B cell (primary cell): ENCODE results near the gene VSTM5. TPM values are rescaled to one million over a fixed set of nuclear protein-coding genes. Genes with fewer than 3 reads are reported as not detected.

Source experiments
- ATAC-seq: fragments of 200-7000 bp; cut with Tn5 transposase; one replicate; pipeline ENCODE4 v1.10.0; 2021; ENCODE audit warnings: low read depth, mild to moderate bottlenecking, moderate number of reproducible peaks, moderate library complexity
- CTCF ChIA-PET: fragments of 350-600 bp; sonication (Branson Sonifier 250); formaldehyde crosslinking; loops from one replicate; lab custom pipeline; 2021; ENCODE audit warnings: antibody characterized with exemption, inconsistent platforms; lab: Charles Lee
- POLR2A ChIA-PET: fragments of 350-600 bp; sonication (Branson Sonifier 250); formaldehyde crosslinking; loops from one replicate; lab custom pipeline; 2021; ENCODE audit warnings: antibody characterized with exemption; lab: Charles Lee
- DNase-seq: peaks from one replicate; pipeline ENCODE4 v3.0.0; 2013
- H2AFZ ChIP-seq: 2 replicates; pipeline ENCODE4 v1.6.1; 2012; ENCODE audit warnings: mild to moderate bottlenecking, low read depth, low read length; ENCODE audit not compliant: insufficient read depth, poor library complexity, severe bottlenecking
- H3K27ac ChIP-seq, 2 donors: 1 replicate in 1 of 2; 2 replicates in 1 of 2; pipeline ENCODE4 v1.5.1; 2012 to 2013; ENCODE audit warnings: low read length in 2 of 2, mild to moderate bottlenecking in 2 of 2, moderate library complexity in 1 of 2
- H3K27me3 ChIP-seq, 4 experiments: fragments of 200-600 bp in 1 of 4; sonication (generic) in 1 of 4; replicated peaks in 1 of 4; 1 replicate in 2 of 4; 2 replicates in 2 of 4; pipeline versions ENCODE4 v1.6.1 to v1.7.0; 2013 to 2016; ENCODE audit warnings: low read length in 3 of 4, mild to moderate bottlenecking in 2 of 4, mixed read lengths in 1 of 4, moderate library complexity in 1 of 4; ENCODE audit not compliant: insufficient read depth in 4 of 4, control insufficient read depth in 3 of 4; ENCODE audit errors: control extremely low read depth in 1 of 4
- H3K36me3 ChIP-seq, 2 experiments: replicated peaks in 1 of 2; 1 replicate in 1 of 2; 2 replicates in 1 of 2; pipeline versions ENCODE4 v1.6.1 to v1.7.1; 2013; ENCODE audit warnings: low read length in 1 of 2; ENCODE audit not compliant: insufficient read depth in 2 of 2, control insufficient read depth in 1 of 2; ENCODE audit errors: control extremely low read depth in 1 of 2, extremely low read depth in 1 of 2
- H3K4me1 ChIP-seq, 2 donors: fragments of 200-600 bp in 1 of 2; sonication (generic) in 1 of 2; 1 replicate in 1 of 2; 2 replicates in 1 of 2; pipeline versions ENCODE4 v1.5.1 to v1.6.1; 2013 to 2017; ENCODE audit warnings: low read length in 2 of 2; ENCODE audit not compliant: control insufficient read depth in 2 of 2, insufficient read depth in 2 of 2
- H3K4me2 ChIP-seq: replicated peaks from 2 replicates; pipeline ENCODE3; 2012; ENCODE audit warnings: mild to moderate bottlenecking, low read depth, low read length; ENCODE audit not compliant: poor library complexity, severe bottlenecking
- H3K4me3 ChIP-seq, 5 experiments: fragments of 200-600 bp in 1 of 5; sonication (generic) in 1 of 5; 1 replicate in 3 of 5; 2 replicates in 2 of 5; pipeline versions ENCODE4 v1.5.1 to v1.7.0; 2011 to 2016; ENCODE audit warnings: low read length in 4 of 5, mild to moderate bottlenecking in 4 of 5, low read depth in 2 of 5, control low read depth in 1 of 5, moderate library complexity in 1 of 5; ENCODE audit not compliant: insufficient read depth in 1 of 5; ENCODE audit errors: control extremely low read depth in 1 of 5, extremely low read depth in 1 of 5
- H3K79me2 ChIP-seq: fragments of 200-600 bp; sonication (generic); one replicate; pipeline ENCODE4 v1.6.0; 2016; ENCODE audit warnings: low read length; ENCODE audit not compliant: control insufficient read depth, insufficient read depth
- H3K9ac ChIP-seq: fragments of 200-600 bp; sonication (generic); 2 replicates; pipeline ENCODE4 v1.6.1; 2017; ENCODE audit warnings: mild to moderate bottlenecking, low read length, moderate library complexity
- H3K9me3 ChIP-seq, 3 donors: one replicate each; pipeline versions ENCODE4 v1.6.1 to v1.7.1; 2013; ENCODE audit warnings: low read length in 2 of 3; ENCODE audit not compliant: control insufficient read depth in 2 of 3, insufficient read depth in 1 of 3; ENCODE audit errors: control extremely low read depth in 1 of 3
- H4K20me1 ChIP-seq: 2 replicates; pipeline ENCODE4 v1.6.0; 2012; ENCODE audit warnings: mild to moderate bottlenecking, low read length; ENCODE audit not compliant: insufficient read depth, control insufficient read depth, poor library complexity, severe bottlenecking
- H3K27ac Mint-ChIP-seq: one replicate; pipeline ENCODE4 v1.8.0; 2021; ENCODE audit warnings: mixed read lengths
- H3K27me3 Mint-ChIP-seq: one replicate; pipeline ENCODE4 v1.8.0; 2021; ENCODE audit warnings: mixed read lengths
- H3K4me1 Mint-ChIP-seq: one replicate; pipeline ENCODE4 v1.8.0; 2021; ENCODE audit warnings: mixed read lengths
- H3K4me3 Mint-ChIP-seq: one replicate; pipeline ENCODE4 v1.8.0; 2021; ENCODE audit warnings: mixed read lengths
- H3K9me3 Mint-ChIP-seq: one replicate; pipeline ENCODE4 v1.8.0; 2022; ENCODE audit warnings: mixed read lengths; ENCODE audit not compliant: insufficient read depth
- CTCF ChIP-seq: fragments of 200-600 bp; IDR thresholded peaks from one replicate; pipeline ENCODE4 v1.8.0; 2022; ENCODE audit warnings: antibody characterized with exemption, mild to moderate bottlenecking
- EZH2 ChIP-seq: IDR thresholded peaks from 2 replicates; pipeline ENCODE4 v1.6.1; 2012; ENCODE audit warnings: borderline replicate concordance, low read depth, mild to moderate bottlenecking, moderate library complexity, low read length; ENCODE audit not compliant: insufficient read depth, poor library complexity, severe bottlenecking
- WGBS: methylation state at CpG from one replicate; pipeline ENCODE4 v1.1.5; 2013; ENCODE audit warnings: missing lambda C conversion rate; ENCODE audit not compliant: insufficient coverage; 5-methylcytosine and 5-hydroxymethylcytosine counted together
- intact Hi-C: fragments of 100-400 bp; cut with micrococcal nuclease; formaldehyde crosslinking; loops from one replicate; pipeline ENCODE4 v1.10.0; 2022
- polyA plus RNA-seq: library from polyadenylated mRNA; depleted of rRNA; stranded (reverse); fragments of >200 nt; gene quantifications from 2 replicates; pipeline ENCODE4 v1.2.3, GENCODE V29; 2012
- total RNA-seq, 2 donors: library from RNA; stranded (reverse); fragments of 120-200 nt in 1 of 2; gene quantifications; 1 replicate in 1 of 2; 2 replicates in 1 of 2; pipeline versions ENCODE4 v1.2.3 to v1.2.4, GENCODE V29; 2013 to 2022

VSTM5 gene
- total and polyA plus RNA-seq, 2 donors (not counting 1 experiment from before 2014, with no cell fraction given): not detected

- Mint-ChIP-seq H3K27me3 (peaks cover 3% of the 10 kb centered on the region), H3K9me3 (no peaks in the 10 kb centered on the region), H3K4me3 (no peak overlapping the region), H3K27ac (no peak overlapping the region), H3K4me1 (no peaks in the 10 kb centered on the region)
- no peaks in the 10 kb centered on the region for H4K20me1 ChIP-seq
- POLR2A ChIA-PET: no interaction called here
- no peak overlapping the region for H3K9ac ChIP-seq
- CTCF ChIA-PET: no interaction called here
- H3K79me2 ChIP-seq: no peaks in the 10 kb centered on the region
- ATAC-seq: no peak
- H3K27me3 ChIP-seq: no peaks in the 10 kb centered on the region
- H3K36me3 ChIP-seq: no peaks in the 10 kb centered on the region
- no peaks in the 10 kb centered on the region for H3K4me1 ChIP-seq
- H3K4me3 ChIP-seq: no peak overlapping the region
- WGBS: 100% methylated on average over 1 of the region's 4 CpGs
- H2AFZ ChIP-seq: no peak overlapping the region
- H3K9me3 ChIP-seq: no peaks in the 10 kb centered on the region
- no peak overlapping the region for H3K4me2 ChIP-seq
- no peak for DNase-seq
- TF ChIP-seq CTCF (no peak), EZH2 (no peak)
- H3K27ac ChIP-seq: no peak overlapping the region
- intact Hi-C loops: no loop called here
These were observed 8.4 kb downstream of the VSTM5 start for GRCh38 chr11:93842034-93842433.

GRCh38 chr11:93841446-93841845 is 9.0 kb downstream of the VSTM5 start:
- Histone ChIP-seq H3K9ac (no peak overlapping the region), H3K79me2 (no peaks in the 10 kb centered on the region), H3K4me1 (no peaks in the 10 kb centered on the region), H4K20me1 (no peaks in the 10 kb centered on the region), H2AFZ (no peak overlapping the region), H3K4me2 (no peak overlapping the region), H3K4me3 (no peak overlapping the region), H3K36me3 (no peaks in the 10 kb centered on the region), H3K27ac (no peak overlapping the region), H3K9me3 (no peaks in the 10 kb centered on the region), H3K27me3 (no peaks in the 10 kb centered on the region)
- no peaks in the 10 kb centered on the region for H3K4me1 Mint-ChIP-seq
- WGBS: 100% methylated on average over 2 of the region's 2 CpGs
- no peak overlapping the region for H3K4me3 Mint-ChIP-seq
- H3K27me3 Mint-ChIP-seq: peaks cover 3% of the 10 kb centered on the region
- no peak overlapping the region for H3K27ac Mint-ChIP-seq
- DNase-seq (no peak), ATAC-seq (no peak)
- CTCF ChIA-PET: no interaction called here
- intact Hi-C loops: no loop called here
- no peaks in the 10 kb centered on the region for H3K9me3 Mint-ChIP-seq
- TF ChIP-seq CTCF: no peak
- TF ChIP-seq EZH2: no peak
- POLR2A ChIA-PET: no interaction called here
